ENCODE data around the gene LRP10.

DNA sequence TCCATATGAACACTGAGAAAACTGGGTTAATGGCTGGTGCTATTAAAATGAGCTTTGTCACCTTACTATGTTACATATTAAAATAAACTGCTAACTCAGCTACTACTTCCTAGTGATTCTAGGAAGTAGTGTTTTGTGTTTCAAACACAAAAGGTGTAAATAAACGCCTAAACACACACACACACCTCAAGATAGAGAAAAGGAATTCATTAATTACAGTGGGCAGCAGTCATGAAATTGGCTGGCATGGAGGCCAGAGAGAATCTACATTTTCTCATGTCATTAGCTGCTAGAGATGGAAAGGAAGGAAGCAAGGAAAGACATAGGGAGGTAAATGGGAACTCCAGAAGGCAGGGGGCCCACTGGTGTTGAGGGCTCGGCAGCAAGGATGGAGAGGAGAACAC, 58.4 kb downstream of the LRP10 start:
- TF ChIP-seq, protein P1, sequence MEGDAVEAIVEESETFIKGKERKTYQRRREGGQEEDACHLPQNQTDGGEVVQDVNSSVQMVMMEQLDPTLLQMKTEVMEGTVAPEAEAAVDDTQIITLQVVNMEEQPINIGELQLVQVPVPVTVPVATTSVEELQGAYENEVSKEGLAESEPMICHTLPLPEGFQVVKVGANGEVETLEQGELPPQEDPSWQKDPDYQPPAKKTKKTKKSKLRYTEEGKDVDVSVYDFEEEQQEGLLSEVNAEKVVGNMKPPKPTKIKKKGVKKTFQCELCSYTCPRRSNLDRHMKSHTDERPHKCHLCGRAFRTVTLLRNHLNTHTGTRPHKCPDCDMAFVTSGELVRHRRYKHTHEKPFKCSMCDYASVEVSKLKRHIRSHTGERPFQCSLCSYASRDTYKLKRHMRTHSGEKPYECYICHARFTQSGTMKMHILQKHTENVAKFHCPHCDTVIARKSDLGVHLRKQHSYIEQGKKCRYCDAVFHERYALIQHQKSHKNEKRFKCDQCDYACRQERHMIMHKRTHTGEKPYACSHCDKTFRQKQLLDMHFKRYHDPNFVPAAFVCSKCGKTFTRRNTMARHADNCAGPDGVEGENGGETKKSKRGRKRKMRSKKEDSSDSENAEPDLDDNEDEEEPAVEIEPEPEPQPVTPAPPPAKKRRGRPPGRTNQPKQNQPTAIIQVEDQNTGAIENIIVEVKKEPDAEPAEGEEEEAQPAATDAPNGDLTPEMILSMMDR (IDR thresholded peaks at IDR 0.05) = no peak
- TF ChIP-seq EZH2 (IDR thresholded peaks at IDR 0.05; ENCODE audit: borderline replicate concordance, insufficient read depth, low read depth, low read length, poor library complexity, severe bottlenecking) = no peak
